Mesothelial cell of epicardium (in vitro differentiated cells): ENCODE results near the gene PPME1. TPM values are rescaled to one million over a fixed set of nuclear protein-coding genes. Genes with fewer than 3 reads are reported as not detected.

ENCODE experiments used
- DNase-seq, 2 experiments: peaks; one replicate each; pipeline ENCODE4 v3.0.0; 2021; ENCODE audit warnings: low spot score in 2 of 2; ENCODE audit not compliant: unreplicated experiment in 2 of 2
- H3K27ac Mint-ChIP-seq: 2 replicates; pipeline ENCODE4 v1.8.0; 2021; ENCODE audit warnings: mixed read lengths
- H3K27me3 Mint-ChIP-seq: 2 replicates; pipeline ENCODE4 v1.8.0; 2021; ENCODE audit warnings: low read depth, mixed read lengths
- H3K36me3 Mint-ChIP-seq: 2 replicates; pipeline ENCODE4 v1.8.0; 2021; ENCODE audit warnings: mixed read lengths
- H3K4me1 Mint-ChIP-seq: 2 replicates; pipeline ENCODE4 v1.8.0; 2021; ENCODE audit warnings: mixed read lengths
- H3K4me3 Mint-ChIP-seq: 2 replicates; pipeline ENCODE4 v1.8.0; 2021; ENCODE audit warnings: mild to moderate bottlenecking, moderate library complexity, mixed read lengths
- H3K9me3 Mint-ChIP-seq: 2 replicates; pipeline ENCODE4 v1.8.0; 2021; ENCODE audit warnings: mixed read lengths
- total RNA-seq: library from RNA; stranded (reverse); gene quantifications from 3 replicates; pipeline ENCODE4 v1.2.1, GENCODE V29; 2021
- TF ChIP-seq, protein P1 (sequence below): fragments of 200-600 bp; sonication (generic); IDR thresholded peaks from one replicate; pipeline ENCODE4 v1.5.0; 2021; ENCODE audit warnings: antibody characterized with exemption; ENCODE audit not compliant: unreplicated experiment

The PPME1 gene
- total RNA-seq, 1 donor from 2014 or later = 50.6 TPM

DNA sequence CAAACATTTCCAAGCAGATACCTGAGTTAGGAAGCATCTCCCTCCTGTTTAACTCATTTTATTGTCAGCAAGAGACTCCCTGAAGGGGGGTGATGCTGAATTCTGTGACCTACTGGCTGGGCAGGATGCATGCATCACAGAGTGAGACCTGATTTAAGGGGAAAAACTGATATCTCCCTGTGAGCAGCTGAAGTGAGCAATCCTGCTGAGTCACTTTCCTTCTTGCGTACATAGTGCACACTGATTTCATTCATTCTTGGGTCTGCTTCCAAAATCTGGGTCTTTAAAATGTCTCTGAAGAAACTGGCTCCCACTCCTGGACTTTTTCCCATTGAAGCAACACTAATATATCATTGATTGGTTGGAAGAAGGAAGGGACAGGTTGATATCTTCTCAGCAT is 117.1 kb downstream of the PPME1 start:
- Mint-ChIP-seq H3K27me3 (peaks cover 9% of the 10 kb centered on the region), H3K9me3 (no peaks in the 10 kb centered on the region), H3K27ac (peak overlapping the region; percentile 67), H3K36me3 (no peaks in the 10 kb centered on the region), H3K4me1 (peaks cover 8% of the 10 kb centered on the region), H3K4me3 (no peak overlapping the region)
- TF ChIP-seq, protein P1, sequence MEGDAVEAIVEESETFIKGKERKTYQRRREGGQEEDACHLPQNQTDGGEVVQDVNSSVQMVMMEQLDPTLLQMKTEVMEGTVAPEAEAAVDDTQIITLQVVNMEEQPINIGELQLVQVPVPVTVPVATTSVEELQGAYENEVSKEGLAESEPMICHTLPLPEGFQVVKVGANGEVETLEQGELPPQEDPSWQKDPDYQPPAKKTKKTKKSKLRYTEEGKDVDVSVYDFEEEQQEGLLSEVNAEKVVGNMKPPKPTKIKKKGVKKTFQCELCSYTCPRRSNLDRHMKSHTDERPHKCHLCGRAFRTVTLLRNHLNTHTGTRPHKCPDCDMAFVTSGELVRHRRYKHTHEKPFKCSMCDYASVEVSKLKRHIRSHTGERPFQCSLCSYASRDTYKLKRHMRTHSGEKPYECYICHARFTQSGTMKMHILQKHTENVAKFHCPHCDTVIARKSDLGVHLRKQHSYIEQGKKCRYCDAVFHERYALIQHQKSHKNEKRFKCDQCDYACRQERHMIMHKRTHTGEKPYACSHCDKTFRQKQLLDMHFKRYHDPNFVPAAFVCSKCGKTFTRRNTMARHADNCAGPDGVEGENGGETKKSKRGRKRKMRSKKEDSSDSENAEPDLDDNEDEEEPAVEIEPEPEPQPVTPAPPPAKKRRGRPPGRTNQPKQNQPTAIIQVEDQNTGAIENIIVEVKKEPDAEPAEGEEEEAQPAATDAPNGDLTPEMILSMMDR = no peak
- no peak for DNase-seq

DNA sequence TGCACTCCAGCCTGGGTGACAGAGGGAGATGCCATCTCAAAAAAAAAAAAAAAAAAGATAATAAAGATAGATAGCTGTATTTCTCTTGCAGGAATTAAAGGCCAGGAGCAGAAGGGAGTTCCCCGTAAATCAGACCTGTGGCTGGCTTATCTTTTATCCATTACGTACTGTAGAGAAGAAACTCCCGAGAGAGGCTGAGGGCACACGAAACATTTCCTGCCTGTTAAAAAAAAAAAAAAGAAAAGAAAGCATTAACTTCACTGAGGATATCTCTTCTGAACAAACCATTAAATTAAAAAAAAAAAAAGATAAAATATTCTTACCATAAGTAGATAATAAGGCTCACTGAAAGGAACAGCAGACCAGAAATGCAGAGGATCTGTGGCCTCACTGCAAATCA is 117.8 kb downstream of the PPME1 start:
- Mint-ChIP-seq H3K4me1 (peaks cover 8% of the 10 kb centered on the region), H3K36me3 (no peaks in the 10 kb centered on the region), H3K27me3 (peaks cover 10% of the 10 kb centered on the region), H3K9me3 (peaks cover under 1% of the 10 kb centered on the region), H3K27ac (no peak overlapping the region), H3K4me3 (no peak overlapping the region)
- TF ChIP-seq, protein P1 = no peak
- DNase-seq = no peak

DNA sequence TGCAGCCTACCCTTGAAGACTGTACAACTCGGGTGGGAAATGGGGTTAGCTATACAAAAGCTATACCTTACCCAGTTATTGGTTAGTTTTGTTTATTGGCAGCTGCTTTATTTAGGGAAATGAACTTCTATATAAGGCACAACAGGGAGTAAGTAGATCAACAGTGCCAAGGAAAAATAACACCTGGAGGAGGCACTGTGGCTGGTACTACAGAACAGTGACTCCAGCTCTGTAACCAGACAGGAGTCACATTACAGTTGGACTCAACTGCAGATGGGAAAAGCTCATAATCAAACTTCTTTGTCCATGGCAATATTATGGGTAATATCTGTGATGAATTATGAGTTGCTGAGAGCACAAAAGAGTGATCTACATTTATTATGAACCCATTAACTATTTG is 126.4 kb downstream of the PPME1 start:
- H3K27me3 Mint-ChIP-seq = peaks cover 10% of the 10 kb centered on the region
- peaks cover 4% of the 10 kb centered on the region for H3K9me3 Mint-ChIP-seq
- no peaks in the 10 kb centered on the region for H3K36me3 Mint-ChIP-seq

DNA sequence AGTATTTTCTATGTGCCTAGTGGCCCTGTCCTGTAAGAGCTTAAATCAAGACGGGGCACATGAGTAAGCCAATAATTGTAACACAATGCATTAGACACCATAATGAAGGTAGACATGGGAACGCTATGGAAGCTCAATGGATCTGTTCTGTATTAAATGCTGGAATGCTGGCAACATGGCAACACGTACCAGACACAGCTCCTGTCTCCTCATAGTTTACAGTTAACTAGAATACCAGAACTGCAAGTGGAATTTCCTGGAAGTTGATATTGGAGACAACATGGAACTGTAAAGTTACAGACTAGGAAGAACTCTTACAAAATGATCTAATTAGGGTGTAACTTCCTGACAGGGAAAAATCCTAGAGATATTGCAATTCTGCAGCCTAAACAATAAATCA is 127.9 kb downstream of the PPME1 start:
- Mint-ChIP-seq H3K27me3 (peaks cover 3% of the 10 kb centered on the region), H3K9me3 (peaks cover 2% of the 10 kb centered on the region), H3K4me3 (no peak overlapping the region), H3K36me3 (no peaks in the 10 kb centered on the region), H3K4me1 (no peaks in the 10 kb centered on the region), H3K27ac (no peak overlapping the region)
- TF ChIP-seq, protein P1 = no peak
- DNase-seq = no peak

More for the DNA sequence above, 126.4 kb downstream of the PPME1 start:
- TF ChIP-seq, protein P1 = no peak
- H3K27ac Mint-ChIP-seq = no peak overlapping the region
- no peak overlapping the region for H3K4me3 Mint-ChIP-seq
- H3K4me1 Mint-ChIP-seq = no peaks in the 10 kb centered on the region
- no peak for DNase-seq

Other genes with a start within 250 kb of the PPME1 start
- gene DNAJB13, start 220.3 kb upstream of the PPME1 start, total RNA-seq = 0.59 to 0.75 TPM (median 0.60 TPM) in 3 replicates
- 27.1 to 31.5 TPM (median 27.7 TPM) in 3 replicates for gene UCP2, start 188.4 kb upstream of the PPME1 start, total RNA-seq
- gene UCP3, start 162.2 kb upstream of the PPME1 start, total RNA-seq = 4.1 to 5.8 TPM (median 4.5 TPM) in 3 replicates
- 32.5 to 34.8 TPM (median 33.0 TPM) in 3 replicates for gene C2CD3, start 287 bp upstream of the PPME1 start, total RNA-seq
- gene P4HA3, start 140.4 kb downstream of the PPME1 start, total RNA-seq = 1.4 to 1.7 TPM (median 1.6 TPM) in 3 replicates
- 15.7 to 18.6 TPM (median 15.7 TPM) in 3 replicates for gene PGM2L1, start 227.1 kb downstream of the PPME1 start, total RNA-seq